ENCODE results near the gene STXBP2. TPM values are rescaled to one million over a fixed set of nuclear protein-coding genes. Genes with fewer than 3 reads are reported as not detected.
A peak's percentile ranks its signal among the peaks of the same experiment; 100 is the strongest.

The STXBP2 gene
- total RNA-seq: 10 to 100 TPM; 30.3 to 35.4 TPM
- 10 to 100 TPM; 11.4 to 27.4 TPM for polyA plus RNA-seq
- long read RNA-seq, donor 1, transcript STXBP2-201 (19 exons, 1,876 nt): major isoform, 45 of 58 reads
- long read RNA-seq, donor 1, partial matches to known transcripts: 5 of 58 reads
- long read RNA-seq, donor 1, other reads (novel, unspliced or antisense): 4 of 58 reads
- long read RNA-seq, donor 2, transcript STXBP2-201 (19 exons, 1,876 nt): major isoform, 7 of 14 reads
- long read RNA-seq, donor 2, partial matches to known transcripts: 2 of 14 reads
- long read RNA-seq, donor 2, other reads (novel, unspliced or antisense): 4 of 14 reads

GRCh38 chr19:7636691-7637373, at the start of gene STXBP2:
Gene STXBP2, plus strand, starts transcription at chr19:7637110. Its CDS starts 40 bp downstream, at chr19:7637150.
- no peaks in the 10 kb centered on the region for H3K36me3 ChIP-seq (ENCODE audit: control insufficient read depth in 1 of 2, insufficient read depth in 2 of 2, low read length in 1 of 2)
- H3K4me3 ChIP-seq (ENCODE audit: low read length in 2 of 2): no peak within 1 kb of the TSS
- no peaks in the 10 kb centered on the region for H3K4me1 ChIP-seq (ENCODE audit: control insufficient read depth in 1 of 2, insufficient read depth in 2 of 2, low read length in 2 of 2)
- 8 to 9% methylated on average over 52 to 61 of the region's 61 CpGs for WGBS, 2 donors
- DNase-seq (peak; percentile 77 to 86), ATAC-seq (ENCODE audit: low FRiP score) (peak; percentile 67)
- H3K9me3 ChIP-seq (ENCODE audit: control insufficient read depth, low read length): no peaks in the 10 kb centered on the region
- intact Hi-C loops (cut with DNase I): no loop called here
- no peak within 1 kb of the TSS for H3K27ac ChIP-seq (ENCODE audit: low read depth in 1 of 2, low read length in 2 of 2)
- no peaks in the 10 kb centered on the region for H3K27me3 ChIP-seq (ENCODE audit: control insufficient read depth in 1 of 2, insufficient read depth in 2 of 2, low read length in 1 of 2)

GRCh38 chr19:7589822-7590221, 47.1 kb upstream of the STXBP2 start:
- H3K4me1 ChIP-seq (ENCODE audit: control insufficient read depth in 1 of 2, insufficient read depth in 2 of 2, low read length in 2 of 2): no peaks in the 10 kb centered on the region
- no peak overlapping the region for H3K4me3 ChIP-seq (ENCODE audit: low read length in 2 of 2)
- DNase-seq (no peak), ATAC-seq (ENCODE audit: low FRiP score) (no peak)
- intact Hi-C loops (cut with DNase I): no loop called here
- H3K9me3 ChIP-seq (ENCODE audit: control insufficient read depth, low read length): no peaks in the 10 kb centered on the region
- H3K27ac ChIP-seq (ENCODE audit: low read depth in 1 of 2, low read length in 2 of 2): no peak overlapping the region
- H3K36me3 ChIP-seq (ENCODE audit: control insufficient read depth in 1 of 2, insufficient read depth in 2 of 2, low read length in 1 of 2): no peaks in the 10 kb centered on the region
- H3K27me3 ChIP-seq (ENCODE audit: control insufficient read depth in 1 of 2, insufficient read depth in 2 of 2, low read length in 1 of 2): no peaks in the 10 kb centered on the region
- WGBS, 2 donors: 91 to 94% methylated on average over 7 of the region's 7 CpGs

GRCh38 chr19:7590256-7590655, 46.7 kb upstream of the STXBP2 start:
- DNase-seq: no peak
- no peak overlapping the region for H3K4me3 ChIP-seq (ENCODE audit: low read length in 2 of 2)
- H3K27me3 ChIP-seq (ENCODE audit: control insufficient read depth in 1 of 2, insufficient read depth in 2 of 2, low read length in 1 of 2): no peaks in the 10 kb centered on the region
- intact Hi-C loops (cut with DNase I): no loop called here
- 55 to 57% methylated on average over 8 of the region's 8 CpGs for WGBS, 2 donors
- no peak overlapping the region for H3K27ac ChIP-seq (ENCODE audit: low read depth in 1 of 2, low read length in 2 of 2)
- no peaks in the 10 kb centered on the region for H3K36me3 ChIP-seq (ENCODE audit: control insufficient read depth in 1 of 2, insufficient read depth in 2 of 2, low read length in 1 of 2)
- no peak for ATAC-seq (ENCODE audit: low FRiP score)
- H3K9me3 ChIP-seq (ENCODE audit: control insufficient read depth, low read length): no peaks in the 10 kb centered on the region
- H3K4me1 ChIP-seq (ENCODE audit: control insufficient read depth in 1 of 2, insufficient read depth in 2 of 2, low read length in 2 of 2): no peaks in the 10 kb centered on the region

- ATAC-seq (ENCODE audit: low FRiP score) (no peak), DNase-seq (no peak)
- intact Hi-C loops (cut with DNase I): no loop called here
- H3K36me3 ChIP-seq (ENCODE audit: control insufficient read depth in 1 of 2, insufficient read depth in 2 of 2, low read length in 1 of 2): no peaks in the 10 kb centered on the region
- H3K4me1 ChIP-seq (ENCODE audit: control insufficient read depth in 1 of 2, insufficient read depth in 2 of 2, low read length in 2 of 2): no peaks in the 10 kb centered on the region
- H3K9me3 ChIP-seq (ENCODE audit: control insufficient read depth, low read length): no peaks in the 10 kb centered on the region
- WGBS, 2 donors: 1 to 2% methylated on average over 39 to 78 of the region's 78 CpGs
- H3K27me3 ChIP-seq (ENCODE audit: control insufficient read depth in 1 of 2, insufficient read depth in 2 of 2, low read length in 1 of 2): no peaks in the 10 kb centered on the region
- H3K4me3 ChIP-seq (ENCODE audit: low read length in 2 of 2): peak within 1 kb of the TSS; percentile 22 to 47
- H3K27ac ChIP-seq (ENCODE audit: low read depth in 1 of 2, low read length in 2 of 2): no peak within 1 kb of the TSS
These were observed 41.3 kb upstream of the STXBP2 start, which contains the start of gene CAMSAP3 for GRCh38 chr19:7595466-7596133. Gene CAMSAP3, plus strand, starts transcription at chr19:7595863. Its CDS starts 140 bp downstream, at chr19:7596003.

- no peaks in the 10 kb centered on the region for H3K4me1 ChIP-seq (ENCODE audit: control insufficient read depth in 1 of 2, insufficient read depth in 2 of 2, low read length in 2 of 2)
- H3K4me3 ChIP-seq (ENCODE audit: low read length in 2 of 2): peak overlapping the region in 1 of 2 donors; percentile 22
- H3K27me3 ChIP-seq (ENCODE audit: control insufficient read depth in 1 of 2, insufficient read depth in 2 of 2, low read length in 1 of 2): no peaks in the 10 kb centered on the region
- no peak for DNase-seq
- no peaks in the 10 kb centered on the region for H3K36me3 ChIP-seq (ENCODE audit: control insufficient read depth in 1 of 2, insufficient read depth in 2 of 2, low read length in 1 of 2)
- 2 to 3% methylated on average over 47 to 70 of the region's 70 CpGs for WGBS, 2 donors
- intact Hi-C loops (cut with DNase I): no loop called here
- H3K27ac ChIP-seq (ENCODE audit: low read depth in 1 of 2, low read length in 2 of 2): no peak overlapping the region
- no peaks in the 10 kb centered on the region for H3K9me3 ChIP-seq (ENCODE audit: control insufficient read depth, low read length)
- ATAC-seq (ENCODE audit: low FRiP score): no peak
These were observed 40.5 kb upstream of the STXBP2 start for GRCh38 chr19:7596211-7596937.

- Histone ChIP-seq H3K4me1 (ENCODE audit: control insufficient read depth in 1 of 2, insufficient read depth in 2 of 2, low read length in 2 of 2) (no peaks in the 10 kb centered on the region), H3K4me3 (ENCODE audit: low read length in 2 of 2) (no peak overlapping the region), H3K27me3 (ENCODE audit: control insufficient read depth in 1 of 2, insufficient read depth in 2 of 2, low read length in 1 of 2) (no peaks in the 10 kb centered on the region), H3K9me3 (ENCODE audit: control insufficient read depth, low read length) (no peaks in the 10 kb centered on the region), H3K36me3 (ENCODE audit: control insufficient read depth in 1 of 2, insufficient read depth in 2 of 2, low read length in 1 of 2) (no peaks in the 10 kb centered on the region), H3K27ac (ENCODE audit: low read depth in 1 of 2, low read length in 2 of 2) (no peak overlapping the region)
- ATAC-seq (ENCODE audit: low FRiP score): no peak
- no peak for DNase-seq
- 55 to 65% methylated on average over 9 of the region's 9 CpGs for WGBS, 2 donors
- intact Hi-C loops (cut with DNase I): no loop called here
These were observed 39.2 kb upstream of the STXBP2 start for GRCh38 chr19:7597689-7598088.

- Histone ChIP-seq H3K27ac (ENCODE audit: low read depth in 1 of 2, low read length in 2 of 2) (no peak overlapping the region), H3K9me3 (ENCODE audit: control insufficient read depth, low read length) (no peaks in the 10 kb centered on the region), H3K36me3 (ENCODE audit: control insufficient read depth in 1 of 2, insufficient read depth in 2 of 2, low read length in 1 of 2) (no peaks in the 10 kb centered on the region), H3K4me1 (ENCODE audit: control insufficient read depth in 1 of 2, insufficient read depth in 2 of 2, low read length in 2 of 2) (no peaks in the 10 kb centered on the region), H3K27me3 (ENCODE audit: control insufficient read depth in 1 of 2, insufficient read depth in 2 of 2, low read length in 1 of 2) (no peaks in the 10 kb centered on the region), H3K4me3 (ENCODE audit: low read length in 2 of 2) (no peak overlapping the region)
- intact Hi-C loops (cut with DNase I): no loop called here
- no peak for ATAC-seq (ENCODE audit: low FRiP score)
- DNase-seq: no peak
- WGBS, 2 donors: 75 to 81% methylated on average over 6 of the region's 6 CpGs
These were observed 38.7 kb upstream of the STXBP2 start for GRCh38 chr19:7598180-7598579.

GRCh38 chr19:7600721-7601120, 36.2 kb upstream of the STXBP2 start:
- no peaks in the 10 kb centered on the region for H3K36me3 ChIP-seq (ENCODE audit: control insufficient read depth in 1 of 2, insufficient read depth in 2 of 2, low read length in 1 of 2)
- H3K27ac ChIP-seq (ENCODE audit: low read depth in 1 of 2, low read length in 2 of 2): no peak overlapping the region
- H3K4me3 ChIP-seq (ENCODE audit: low read length in 2 of 2): no peak overlapping the region
- intact Hi-C loops (cut with DNase I): no loop called here
- DNase-seq: no peak
- H3K4me1 ChIP-seq (ENCODE audit: control insufficient read depth in 1 of 2, insufficient read depth in 2 of 2, low read length in 2 of 2): no peaks in the 10 kb centered on the region
- H3K27me3 ChIP-seq (ENCODE audit: control insufficient read depth in 1 of 2, insufficient read depth in 2 of 2, low read length in 1 of 2): no peaks in the 10 kb centered on the region
- H3K9me3 ChIP-seq (ENCODE audit: control insufficient read depth, low read length): no peaks in the 10 kb centered on the region
- no peak for ATAC-seq (ENCODE audit: low FRiP score)

All from aorta (tissue), 5 donors.